GM18858 (cell line): ENCODE data around the gene L1CAM.

ENCODE experiments used
- ATAC-seq: cut with Tn5 transposase; IDR thresholded peaks from one replicate; pipeline ENCODE4 v1.9.1; 2021; ENCODE audit not compliant: unreplicated experiment

The L1CAM gene

DNA sequence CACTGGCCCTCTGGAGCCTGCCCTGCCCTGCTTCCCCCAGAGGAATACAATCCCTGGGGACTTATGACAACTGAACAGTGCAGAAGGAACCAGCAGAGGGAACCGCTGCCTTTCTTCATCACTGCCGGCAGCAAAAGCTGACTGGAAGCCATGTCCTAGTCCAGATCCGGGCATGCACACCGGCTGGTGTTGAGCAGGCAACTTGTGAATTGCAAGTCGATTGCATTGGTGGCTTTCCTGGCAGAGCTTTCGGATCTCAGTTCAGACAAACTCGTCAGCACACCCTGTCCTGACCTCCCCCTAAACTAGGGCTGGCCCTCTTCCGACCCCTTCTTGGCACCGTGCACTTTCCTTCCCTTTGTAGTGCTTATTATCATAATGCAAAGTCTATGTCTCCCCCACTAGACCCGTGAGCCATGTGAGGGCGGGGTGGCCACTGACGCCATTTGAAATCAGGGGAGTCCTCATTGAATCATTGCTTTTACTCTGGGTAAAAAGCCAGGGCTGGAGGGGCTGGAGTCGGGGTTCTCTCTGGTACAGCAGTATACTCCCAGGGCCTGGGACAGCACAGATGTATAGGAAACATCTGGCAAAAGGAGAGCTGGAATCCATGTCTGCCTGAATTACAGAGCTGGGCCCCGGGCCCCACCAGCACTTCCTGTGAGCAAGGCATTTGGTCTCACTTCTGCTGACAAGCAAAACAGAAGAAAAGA is 38.3 kb upstream of the L1CAM start:
- no peak for ATAC-seq

DNA sequence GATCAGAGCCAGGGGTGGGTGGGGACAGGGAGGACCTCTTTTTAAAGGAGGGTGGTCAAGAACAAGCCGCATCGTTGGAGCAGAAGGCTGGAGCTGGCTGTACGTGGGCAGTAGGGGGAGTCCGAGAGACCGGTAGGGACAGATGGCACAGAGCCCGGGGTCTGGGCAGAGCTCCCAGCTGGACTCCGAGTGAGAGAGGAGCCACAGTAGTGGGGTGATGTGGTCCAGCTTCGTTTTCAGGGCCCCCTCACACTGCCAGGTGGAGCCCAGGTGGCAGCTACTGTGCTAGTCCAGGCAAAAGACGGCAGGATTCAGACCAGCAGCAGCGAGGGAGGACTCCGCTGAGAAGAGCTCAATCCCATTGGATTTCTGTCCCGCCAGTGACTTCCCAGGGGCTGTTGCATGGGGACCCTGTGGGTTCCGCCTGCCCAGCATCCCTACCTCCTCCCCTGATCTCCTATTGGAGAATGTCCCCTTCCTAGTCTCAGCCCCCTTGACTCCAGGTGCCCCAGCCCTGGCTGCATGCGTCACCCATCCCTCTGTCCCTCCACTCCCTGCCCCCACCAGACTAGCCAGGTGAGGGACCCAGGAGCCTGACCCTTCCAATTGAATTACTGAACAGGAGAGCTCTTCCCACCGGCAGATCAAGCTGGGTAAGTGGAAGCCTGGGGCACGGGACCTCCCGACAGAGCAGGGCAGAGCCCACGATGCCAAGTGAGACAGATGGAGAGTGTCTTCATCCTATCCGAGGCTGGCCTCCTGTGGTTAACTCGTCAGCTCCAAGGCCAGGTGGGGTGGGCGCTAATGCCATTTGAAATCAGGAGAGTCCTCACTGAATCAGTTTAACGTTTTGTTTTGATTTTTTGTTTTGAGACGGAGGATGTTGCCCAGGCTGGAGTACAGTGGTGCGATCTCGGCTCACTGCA is 37.2 kb upstream of the L1CAM start:
- no peak for ATAC-seq

DNA sequence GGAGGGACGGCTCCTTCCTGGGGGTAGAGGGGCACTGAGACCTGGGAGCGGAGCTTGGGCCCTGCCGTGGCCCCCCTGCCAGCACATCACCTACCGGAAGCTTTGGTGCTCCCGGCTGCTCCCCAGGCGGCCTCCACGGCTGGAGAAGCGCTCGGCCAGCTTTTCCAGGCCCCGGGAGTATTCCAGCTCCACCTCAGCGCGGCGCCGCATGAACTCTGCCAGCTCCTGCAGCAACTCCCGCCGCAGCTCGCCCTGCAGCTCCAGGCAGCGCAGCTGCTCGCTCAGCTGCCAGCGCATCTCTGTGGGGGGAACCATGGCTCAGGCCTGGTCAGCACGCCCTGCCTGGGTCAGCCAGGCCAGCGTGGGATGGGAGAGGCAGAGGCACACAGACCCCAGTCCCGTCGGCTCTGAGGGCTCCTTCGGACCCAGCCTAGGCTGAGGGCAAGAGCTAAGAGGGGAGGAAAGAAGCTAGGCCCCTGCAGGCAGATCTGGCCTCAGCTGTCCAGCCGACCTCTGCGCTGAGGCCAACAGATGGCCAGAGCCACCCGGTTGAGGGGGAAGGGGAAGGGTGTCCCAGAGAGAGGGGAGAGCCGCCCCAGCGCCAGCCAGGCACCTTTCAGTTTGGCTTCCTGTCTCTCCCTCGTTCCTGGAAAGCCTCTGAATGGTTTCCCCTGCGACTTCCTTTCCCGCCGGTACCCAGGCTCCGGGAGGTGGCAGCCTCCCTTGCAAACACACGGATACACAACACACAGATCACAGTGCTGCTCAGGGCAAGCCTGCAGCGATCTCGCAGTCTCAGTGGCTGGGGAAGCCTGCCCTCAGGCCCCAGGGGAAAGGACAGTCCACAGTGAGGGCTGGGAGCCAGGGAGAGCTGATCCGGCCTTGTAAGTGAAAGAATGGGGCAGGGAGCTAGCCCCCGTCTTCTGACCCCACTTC is 35.8 kb upstream of the L1CAM start:
- ATAC-seq = no peak

DNA sequence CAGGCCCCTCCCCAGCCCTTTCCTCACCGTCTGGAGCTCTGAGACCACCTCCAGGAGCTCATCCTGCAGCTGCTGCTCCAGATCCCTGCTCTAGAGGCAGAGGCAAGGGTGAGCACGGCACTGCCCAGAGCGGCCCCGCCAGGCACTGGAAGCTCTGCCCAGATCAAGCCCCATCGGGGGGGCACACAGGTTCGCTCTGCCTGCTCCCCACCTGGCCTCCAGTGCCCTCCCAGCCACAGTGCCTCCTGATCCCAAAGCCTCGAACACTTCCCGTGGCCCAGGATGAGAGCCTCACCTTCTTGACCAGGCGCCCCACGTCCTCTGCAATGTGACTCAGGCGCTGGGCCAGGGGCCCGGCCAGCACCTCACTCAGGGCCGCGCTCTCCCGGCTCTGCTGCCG is 35.1 kb upstream of the L1CAM start:
- ATAC-seq = no peak

DNA sequence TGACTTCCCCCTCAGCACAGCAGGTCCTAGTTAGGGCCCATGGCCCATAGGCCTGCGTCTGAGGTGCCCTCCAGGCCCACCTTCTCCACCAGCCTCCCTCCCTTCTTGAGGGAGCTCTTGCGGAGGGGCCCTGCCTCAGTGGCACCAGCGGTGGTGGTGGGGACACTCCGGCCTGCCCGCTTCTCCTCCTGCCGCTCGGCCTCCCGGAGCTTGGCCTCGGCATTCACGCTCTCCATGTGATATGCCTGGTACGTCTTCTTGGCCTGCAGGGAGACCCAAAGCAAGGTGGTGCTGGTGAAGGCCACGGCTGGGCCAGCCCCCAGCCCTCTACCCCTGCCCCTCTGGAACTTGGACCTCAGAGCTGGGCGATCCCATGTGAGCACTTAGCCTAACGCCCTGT is 34.6 kb upstream of the L1CAM start:
- no peak for ATAC-seq

DNA sequence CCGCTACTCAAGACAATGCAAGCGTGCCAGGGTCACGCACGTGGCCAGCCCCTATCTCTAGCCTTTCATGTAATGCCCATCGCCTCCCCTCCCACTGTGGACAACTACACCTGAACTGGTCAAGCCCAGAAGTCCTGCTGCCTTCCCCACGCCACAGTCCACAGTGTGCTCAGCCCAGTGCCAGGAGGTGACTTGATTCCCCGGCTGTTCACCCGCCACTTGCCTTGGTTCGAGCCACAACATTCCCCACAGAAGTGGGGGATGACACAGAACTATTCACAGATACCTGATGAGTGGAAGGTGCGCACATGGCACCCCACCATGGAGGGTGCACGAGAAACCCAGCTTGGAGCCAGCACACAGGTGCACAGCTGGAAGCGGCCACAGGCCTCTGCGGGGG is 33.3 kb upstream of the L1CAM start:
- no peak for ATAC-seq

DNA sequence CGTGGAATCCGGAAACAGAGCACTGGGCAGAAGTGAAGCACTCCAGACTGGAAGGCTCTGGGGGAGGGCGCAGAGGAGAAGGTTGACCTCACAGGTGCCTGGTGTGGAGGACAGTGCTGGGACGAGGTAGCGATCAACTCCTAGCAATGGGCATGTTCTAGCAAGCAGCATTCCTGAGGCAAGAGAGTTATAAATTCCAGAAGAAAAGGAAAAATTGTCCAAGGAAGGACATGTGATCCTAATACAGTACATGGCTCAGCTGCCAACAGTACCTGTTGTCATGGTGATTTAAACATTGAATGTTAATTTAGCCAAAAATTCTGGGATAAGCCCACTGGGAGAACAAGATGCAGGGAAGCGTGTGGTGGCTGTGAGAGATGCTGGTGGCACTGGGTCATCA is 31.9 kb upstream of the L1CAM start:
- no peak for ATAC-seq

DNA sequence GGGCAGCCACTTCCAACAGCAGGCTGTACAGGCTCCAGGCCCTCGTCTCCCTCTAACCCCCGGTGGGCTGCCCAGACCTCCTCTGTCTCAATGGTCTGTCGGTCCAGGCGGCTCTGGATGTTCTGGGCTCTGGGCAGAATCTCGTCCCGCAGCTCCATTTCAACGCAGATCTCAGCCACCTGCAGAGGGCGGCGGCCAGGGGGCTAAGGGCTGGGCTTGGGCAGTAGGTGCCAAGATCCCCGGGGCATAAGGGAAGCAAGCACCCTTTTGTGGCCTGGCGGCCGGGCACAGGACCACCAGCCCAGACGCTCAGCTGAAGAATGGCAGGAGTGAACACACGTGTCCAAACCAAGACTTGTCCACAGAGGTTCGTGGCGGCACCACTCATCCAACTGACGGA is 27.7 kb upstream of the L1CAM start:
- no peak for ATAC-seq

DNA sequence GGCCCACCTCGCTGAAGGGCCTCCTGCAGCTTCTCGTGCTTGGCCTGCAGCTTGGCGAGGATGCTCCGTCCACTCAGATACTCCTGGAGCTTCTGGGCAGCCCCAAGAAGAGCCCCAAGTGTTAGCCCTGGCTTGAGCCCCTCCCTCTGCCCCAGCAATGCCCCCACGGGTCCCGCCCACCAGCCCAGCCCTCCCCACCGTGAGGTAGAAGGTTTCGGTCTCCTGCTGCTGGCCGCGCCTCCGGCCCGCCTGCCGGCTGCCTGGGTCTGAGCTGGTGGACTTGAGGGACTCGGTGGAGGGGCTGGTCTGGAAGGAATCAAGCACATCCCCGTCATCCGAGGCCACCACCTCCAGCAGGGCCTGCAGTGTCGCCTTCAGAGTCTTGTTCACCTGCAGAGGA is 27.2 kb upstream of the L1CAM start:
- ATAC-seq = no peak

DNA sequence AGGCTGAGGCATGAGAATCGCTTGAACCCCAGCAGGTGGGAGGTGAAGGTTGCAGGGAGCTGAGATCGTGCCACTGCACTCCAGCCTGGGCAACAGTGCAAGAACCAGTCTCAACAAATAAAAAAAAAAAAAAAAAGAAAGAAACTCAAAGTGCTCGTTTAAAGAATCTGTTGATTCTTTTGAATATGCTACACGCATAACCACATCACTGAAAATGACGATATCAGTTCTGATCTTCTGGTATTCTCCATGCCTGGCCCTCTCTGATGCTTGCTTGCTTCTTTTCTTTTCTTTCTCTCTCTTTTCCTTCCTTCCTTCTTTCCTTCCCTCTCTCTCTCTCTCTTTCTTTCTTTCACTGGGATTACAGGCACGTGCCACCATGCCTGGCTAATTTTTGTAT is 25.8 kb upstream of the L1CAM start:
- no peak for ATAC-seq

DNA sequence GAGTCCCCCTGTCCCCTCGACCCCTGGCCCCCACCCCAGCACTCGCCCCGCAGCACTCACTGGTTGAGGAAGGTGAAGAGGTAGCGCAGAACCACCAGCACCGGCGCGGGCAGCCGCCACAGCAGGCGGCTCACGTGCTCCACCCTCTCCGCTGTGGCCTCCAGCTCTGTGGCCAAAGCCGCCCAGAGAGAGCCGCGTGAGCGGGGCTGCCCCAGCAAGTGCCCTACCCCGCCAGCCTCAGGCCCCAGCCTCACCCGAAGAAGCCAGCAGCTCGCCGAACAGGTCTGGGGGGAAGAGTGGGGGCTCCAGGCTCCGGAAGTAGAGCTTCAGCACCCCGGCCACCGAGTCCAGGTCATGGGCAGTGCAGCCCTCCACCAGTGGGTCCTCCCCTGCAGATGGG is 24.5 kb upstream of the L1CAM start:
- ATAC-seq = no peak

DNA sequence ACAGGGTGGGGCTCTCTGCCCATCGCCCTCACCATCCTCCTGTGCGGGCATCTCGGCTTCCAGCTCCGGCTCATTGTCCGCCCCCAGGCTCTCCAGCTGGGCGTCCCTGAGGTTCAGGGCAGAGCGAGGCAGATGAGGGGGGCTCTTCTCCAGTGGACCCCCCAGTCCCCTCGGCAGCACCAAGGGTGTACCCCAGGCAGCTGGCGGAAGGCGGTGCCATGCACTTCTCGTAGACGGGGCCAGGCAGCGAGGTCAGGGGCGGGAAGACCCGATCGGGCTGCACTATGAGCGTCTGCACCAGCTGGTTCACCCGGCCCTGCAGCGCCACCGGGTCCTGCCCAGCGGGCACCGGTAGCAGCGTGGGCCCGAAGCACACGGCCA is 24.0 kb upstream of the L1CAM start:
- ATAC-seq = no peak

DNA sequence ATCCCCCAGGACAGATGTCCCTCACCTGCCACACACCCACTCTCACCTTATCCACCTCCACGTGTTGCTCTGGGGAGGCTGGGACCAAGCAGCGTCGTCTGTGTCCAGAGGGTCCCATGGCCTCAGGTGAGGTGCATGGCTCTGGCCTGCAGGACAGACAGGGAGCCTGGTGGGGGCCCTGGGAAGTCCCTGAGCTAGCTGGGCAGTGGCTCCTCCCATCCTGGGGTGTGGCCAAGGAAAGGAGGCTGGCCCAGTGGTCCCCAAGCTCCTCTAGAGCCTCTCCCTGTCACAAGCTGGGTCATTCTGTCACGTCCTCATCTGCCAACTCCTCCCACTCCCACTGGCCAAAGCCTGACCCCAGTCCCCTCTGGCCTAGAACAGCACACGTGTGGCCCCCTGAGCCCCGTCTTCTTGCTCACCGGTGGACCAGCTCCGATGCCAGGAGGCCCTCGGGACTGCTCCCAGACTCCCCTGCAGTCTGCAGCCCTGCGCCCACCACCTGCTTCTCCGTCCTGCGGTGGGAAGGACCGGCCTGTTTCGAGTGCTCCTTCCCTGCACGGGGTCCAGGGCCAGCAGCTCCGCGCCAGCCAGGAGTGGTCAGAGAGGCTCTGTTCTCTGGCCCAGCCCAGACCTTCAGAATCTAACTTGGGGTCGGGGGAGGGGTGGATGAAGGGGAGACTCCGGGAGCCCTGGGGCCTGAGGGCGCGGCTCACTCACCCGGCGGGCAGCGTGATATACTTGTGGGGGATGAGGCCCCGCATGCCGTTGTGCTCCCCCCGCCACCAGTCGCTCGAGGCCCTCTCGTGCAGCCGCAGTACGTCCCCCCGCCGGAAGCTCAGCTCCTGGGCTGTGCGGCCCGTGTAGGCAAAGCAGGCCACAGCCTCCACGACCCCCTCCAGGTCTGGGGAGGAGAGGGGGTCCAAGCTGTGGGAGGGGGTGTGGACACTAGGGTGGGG is 23.3 kb upstream of the L1CAM start:
- no peak for ATAC-seq

DNA sequence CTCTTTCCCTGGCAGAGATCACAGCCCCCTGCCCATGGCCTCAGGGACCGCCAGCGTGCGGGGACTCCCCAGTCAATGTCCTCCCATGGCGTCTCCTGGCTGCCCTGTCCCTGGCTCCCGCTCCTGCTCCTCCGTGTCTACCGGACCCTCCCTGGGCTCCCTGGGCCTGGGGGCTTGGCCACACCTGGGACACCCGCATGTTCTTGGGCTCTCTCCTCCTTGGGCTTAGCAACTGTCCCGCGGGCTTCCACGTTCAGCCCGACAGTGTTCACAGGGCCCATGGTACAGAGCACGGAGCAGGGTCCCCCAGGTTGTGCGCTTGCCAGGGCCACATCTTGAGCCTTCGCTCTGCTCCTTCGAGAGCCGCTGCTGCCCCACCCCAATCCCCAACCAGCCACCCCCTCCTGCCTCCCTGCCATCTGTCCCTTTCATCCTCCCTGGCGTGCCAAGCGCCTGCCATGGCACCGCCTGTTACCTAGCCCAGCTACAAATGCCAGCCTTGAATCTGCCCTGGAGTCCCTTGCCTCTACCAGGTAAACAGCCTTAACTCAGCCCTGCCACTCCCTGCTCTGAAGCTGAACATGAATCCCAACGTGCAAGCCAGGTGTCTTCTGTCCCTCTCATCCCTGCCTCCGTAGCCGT is 22.4 kb upstream of the L1CAM start:
- no peak for ATAC-seq

DNA sequence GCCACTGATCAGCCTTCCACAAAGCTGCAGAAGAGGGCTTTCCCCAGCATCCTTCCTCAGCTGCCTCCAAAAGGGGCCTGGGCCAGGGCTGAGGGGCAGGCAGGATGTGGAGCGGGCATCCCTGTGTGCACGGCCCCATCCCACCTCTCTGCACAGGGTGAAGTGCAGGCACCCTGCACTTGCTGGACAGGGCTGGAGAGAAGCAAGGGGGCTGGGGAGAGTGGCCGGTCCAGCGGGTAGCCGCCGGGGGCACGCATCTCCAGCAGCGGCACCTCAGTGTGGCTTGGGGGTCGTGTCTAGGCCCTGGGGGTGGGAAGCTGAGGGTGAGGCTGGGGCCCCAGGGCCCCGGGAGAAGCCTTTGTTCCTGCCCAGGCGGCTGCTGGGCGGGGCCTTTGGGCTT is 21.5 kb upstream of the L1CAM start:
- no peak for ATAC-seq

DNA sequence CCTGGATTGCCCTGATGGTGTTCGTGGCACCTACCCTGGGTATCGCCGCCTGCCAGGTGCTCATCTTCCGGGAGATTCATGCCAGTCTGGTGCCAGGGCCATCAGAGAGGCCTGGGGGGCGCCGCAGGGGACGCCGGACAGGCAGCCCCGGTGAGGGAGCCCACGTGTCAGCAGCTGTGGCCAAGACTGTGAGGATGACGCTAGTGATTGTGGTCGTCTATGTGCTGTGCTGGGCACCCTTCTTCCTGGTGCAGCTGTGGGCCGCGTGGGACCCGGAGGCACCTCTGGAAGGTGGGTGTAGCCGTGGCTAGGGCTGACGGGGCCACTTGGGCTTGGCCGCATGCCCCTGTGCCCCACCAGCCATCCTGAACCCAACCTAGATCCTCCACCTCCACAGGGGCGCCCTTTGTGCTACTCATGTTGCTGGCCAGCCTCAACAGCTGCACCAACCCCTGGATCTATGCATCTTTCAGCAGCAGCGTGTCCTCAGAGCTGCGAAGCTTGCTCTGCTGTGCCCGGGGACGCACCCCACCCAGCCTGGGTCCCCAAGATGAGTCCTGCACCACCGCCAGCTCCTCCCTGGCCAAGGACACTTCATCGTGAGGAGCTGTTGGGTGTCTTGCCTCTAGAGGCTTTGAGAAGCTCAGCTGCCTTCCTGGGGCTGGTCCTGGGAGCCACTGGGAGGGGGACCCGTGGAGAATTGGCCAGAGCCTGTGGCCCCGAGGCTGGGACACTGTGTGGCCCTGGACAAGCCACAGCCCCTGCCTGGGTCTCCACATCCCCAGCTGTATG is 20.3 kb upstream of the L1CAM start:
- no peak for ATAC-seq

DNA sequence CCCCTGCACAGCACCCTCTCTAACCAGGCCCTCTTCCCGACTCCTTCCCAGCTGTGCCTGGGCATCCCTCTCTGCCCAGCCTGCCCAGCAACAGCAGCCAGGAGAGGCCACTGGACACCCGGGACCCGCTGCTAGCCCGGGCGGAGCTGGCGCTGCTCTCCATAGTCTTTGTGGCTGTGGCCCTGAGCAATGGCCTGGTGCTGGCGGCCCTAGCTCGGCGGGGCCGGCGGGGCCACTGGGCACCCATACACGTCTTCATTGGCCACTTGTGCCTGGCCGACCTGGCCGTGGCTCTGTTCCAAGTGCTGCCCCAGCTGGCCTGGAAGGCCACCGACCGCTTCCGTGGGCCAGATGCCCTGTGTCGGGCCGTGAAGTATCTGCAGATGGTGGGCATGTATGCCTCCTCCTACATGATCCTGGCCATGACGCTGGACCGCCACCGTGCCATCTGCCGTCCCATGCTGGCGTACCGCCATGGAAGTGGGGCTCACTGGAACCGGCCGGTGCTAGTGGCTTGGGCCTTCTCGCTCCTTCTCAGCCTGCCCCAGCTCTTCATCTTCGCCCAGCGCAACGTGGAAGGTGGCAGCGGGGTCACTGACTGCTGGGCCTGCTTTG is 19.6 kb upstream of the L1CAM start:
- ATAC-seq = no peak
